Measurements from ENCODE around the gene HSPB7. TPM values are rescaled to one million over a fixed set of nuclear protein-coding genes. Genes with fewer than 3 reads are reported as not detected.

The HSPB7 gene
- total and polyA plus RNA-seq, 2 of the 8 experiments (the other 6 are each of a cell fraction or from before 2014, with no cell fraction given), result not detected

GRCh38 chr1:15968172-15968571 lies 49.7 kb downstream of the HSPB7 start (continued):
- TF ChIP-seq, protein P1, sequence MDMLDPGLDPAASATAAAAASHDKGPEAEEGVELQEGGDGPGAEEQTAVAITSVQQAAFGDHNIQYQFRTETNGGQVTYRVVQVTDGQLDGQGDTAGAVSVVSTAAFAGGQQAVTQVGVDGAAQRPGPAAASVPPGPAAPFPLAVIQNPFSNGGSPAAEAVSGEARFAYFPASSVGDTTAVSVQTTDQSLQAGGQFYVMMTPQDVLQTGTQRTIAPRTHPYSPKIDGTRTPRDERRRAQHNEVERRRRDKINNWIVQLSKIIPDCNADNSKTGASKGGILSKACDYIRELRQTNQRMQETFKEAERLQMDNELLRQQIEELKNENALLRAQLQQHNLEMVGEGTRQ (IDR thresholded peaks at IDR 0.05; ENCODE audit: low read length), result no peak
- no peak for TF ChIP-seq ZNF274 (IDR thresholded peaks at IDR 0.05; ENCODE audit: borderline replicate concordance, extremely low read depth, low read length)
